Skeletal muscle satellite cell (primary cell): ENCODE results near the gene RRAGC.
"Not testable (repeated sequence)": the region's sequence is repeated elsewhere in the genome, so short reads cannot be mapped to it uniquely, and the experiment has no call there.

Experiments used
- H3K27me3 ChIP-seq: 2 replicates; pipeline ENCODE4 v1.7.0; 2013; ENCODE audit warnings: low read length; ENCODE audit not compliant: control insufficient read depth, insufficient read depth
- H3K36me3 ChIP-seq: 2 replicates; pipeline ENCODE4 v1.7.0; 2013; ENCODE audit warnings: mild to moderate bottlenecking, control low read depth, low read length; ENCODE audit not compliant: insufficient read depth
- H3K4me1 ChIP-seq: 2 replicates; pipeline ENCODE4 v1.7.0; 2013; ENCODE audit warnings: low read length; ENCODE audit not compliant: control insufficient read depth, insufficient read depth
- H3K4me2 ChIP-seq: 2 replicates; pipeline ENCODE4 v1.7.0; 2013; ENCODE audit warnings: mild to moderate bottlenecking, low read length
- H3K4me3 ChIP-seq: 2 replicates; pipeline ENCODE4 v1.7.0; 2013; ENCODE audit warnings: low read length
- H3K9ac ChIP-seq: 2 replicates; pipeline ENCODE4 v1.7.0; 2013; ENCODE audit warnings: mild to moderate bottlenecking, low read depth, low read length, moderate library complexity
- H3K9me3 ChIP-seq: replicated peaks from 2 replicates; pipeline ENCODE4 v1.7.0; 2013; ENCODE audit warnings: mild to moderate bottlenecking, control low read depth, low read length

The RRAGC gene

DNA sequence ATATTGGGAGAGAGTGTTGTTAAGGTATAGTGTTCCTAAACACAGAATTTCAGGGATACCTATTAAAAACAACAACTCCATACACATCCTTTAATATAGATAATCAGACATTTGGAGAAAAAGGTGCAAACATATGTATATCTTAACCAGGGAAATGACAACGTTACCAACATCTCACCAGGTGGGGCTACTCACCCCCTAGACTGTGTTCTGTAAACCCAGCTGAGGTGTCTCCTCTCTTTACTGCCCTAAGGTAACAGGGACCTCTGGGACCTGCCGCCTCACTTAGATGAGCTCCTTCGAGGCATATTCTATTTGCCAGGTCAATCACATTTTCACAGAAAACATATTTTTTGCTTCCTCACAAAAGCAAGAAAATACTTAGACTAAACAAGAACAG lies 13.4 kb downstream of the RRAGC start:
- peaks cover 63% of the 10 kb centered on the region for H3K36me3 ChIP-seq

DNA sequence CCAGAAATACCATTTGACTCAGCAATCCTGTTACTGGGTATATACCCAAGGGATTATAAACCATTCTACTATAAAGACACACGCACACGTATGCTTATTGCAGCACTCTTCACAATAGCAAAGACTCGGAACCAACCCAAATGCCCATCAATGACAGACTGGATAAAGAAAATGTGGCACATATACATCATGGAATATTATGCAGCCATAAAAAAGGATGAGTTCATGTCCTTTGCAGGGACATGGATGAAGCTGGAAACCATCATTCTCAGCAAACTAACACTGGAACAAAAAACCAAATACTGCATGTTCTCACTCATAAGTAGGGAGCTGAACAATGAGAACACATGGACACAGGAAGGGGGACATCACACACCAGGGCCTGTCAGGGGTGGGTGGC lies 14.5 kb downstream of the RRAGC start:
- H3K27me3 ChIP-seq, H3K4me2 ChIP-seq, H3K4me1 ChIP-seq, H3K4me3 ChIP-seq, H3K9ac ChIP-seq, H3K9me3 ChIP-seq: not testable (repeated sequence)
- H3K36me3 ChIP-seq, result peaks cover 60% of the 10 kb centered on the region

More for the DNA sequence above, 13.4 kb downstream of the RRAGC start:
- H3K9me3 ChIP-seq, result no peaks in the 10 kb centered on the region
- H3K4me3 ChIP-seq, result no peak overlapping the region
- H3K27me3 ChIP-seq, result no peaks in the 10 kb centered on the region
- H3K4me2 ChIP-seq, result no peak overlapping the region
- H3K4me1 ChIP-seq, result no peaks in the 10 kb centered on the region
- no peak overlapping the region for H3K9ac ChIP-seq

DNA sequence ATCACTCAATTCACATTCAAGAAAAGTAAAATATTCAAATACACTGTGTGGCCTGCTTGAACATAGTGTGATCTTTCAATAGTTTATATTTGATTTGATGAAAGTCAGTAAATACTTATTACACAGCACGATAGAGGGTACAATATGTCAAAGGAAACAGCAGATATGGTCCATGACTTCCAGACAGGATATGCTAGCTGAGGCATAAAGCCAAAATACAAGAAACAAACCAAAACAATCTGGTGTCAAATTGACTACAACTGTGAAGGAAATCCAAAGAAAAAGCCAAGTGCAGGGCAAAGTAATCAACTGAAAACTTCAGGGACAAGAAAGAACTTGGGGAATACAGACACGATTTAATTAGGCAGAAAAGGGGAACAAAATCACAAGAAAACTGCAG lies 19.3 kb downstream of the RRAGC start:
- peaks cover 51% of the 10 kb centered on the region for H3K36me3 ChIP-seq

DNA sequence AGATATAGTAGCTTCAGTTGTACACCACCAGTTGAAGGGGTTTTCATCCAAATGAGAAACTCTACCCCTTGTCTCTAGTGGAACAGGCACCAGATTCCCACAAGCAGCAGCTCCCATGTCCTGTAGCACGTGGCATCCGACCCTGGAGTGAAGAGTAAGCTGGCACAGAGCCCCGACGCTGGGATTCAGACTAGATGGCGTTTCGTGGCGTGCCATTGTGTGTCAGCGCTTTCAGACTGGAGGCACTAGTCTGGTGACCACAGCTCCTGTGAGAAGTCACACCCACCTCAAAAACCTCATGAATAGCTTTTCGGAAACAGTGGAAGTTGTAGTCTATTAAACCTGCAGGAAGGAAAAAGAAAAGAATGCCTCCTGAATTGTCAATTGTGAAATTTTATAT lies 20.2 kb downstream of the RRAGC start:
- Histone ChIP-seq H3K9me3 (no peaks in the 10 kb centered on the region), H3K4me1 (no peaks in the 10 kb centered on the region), H3K9ac (no peak overlapping the region), H3K4me2 (no peak overlapping the region), H3K4me3 (no peak overlapping the region), H3K27me3 (no peaks in the 10 kb centered on the region), H3K36me3 (peaks cover 44% of the 10 kb centered on the region)

More for the DNA sequence above, 19.3 kb downstream of the RRAGC start:
- no peaks in the 10 kb centered on the region for H3K4me1 ChIP-seq
- no peaks in the 10 kb centered on the region for H3K9me3 ChIP-seq
- H3K4me2 ChIP-seq, result no peak overlapping the region
- H3K27me3 ChIP-seq, result no peaks in the 10 kb centered on the region
- no peak overlapping the region for H3K9ac ChIP-seq
- H3K4me3 ChIP-seq, result no peak overlapping the region

DNA sequence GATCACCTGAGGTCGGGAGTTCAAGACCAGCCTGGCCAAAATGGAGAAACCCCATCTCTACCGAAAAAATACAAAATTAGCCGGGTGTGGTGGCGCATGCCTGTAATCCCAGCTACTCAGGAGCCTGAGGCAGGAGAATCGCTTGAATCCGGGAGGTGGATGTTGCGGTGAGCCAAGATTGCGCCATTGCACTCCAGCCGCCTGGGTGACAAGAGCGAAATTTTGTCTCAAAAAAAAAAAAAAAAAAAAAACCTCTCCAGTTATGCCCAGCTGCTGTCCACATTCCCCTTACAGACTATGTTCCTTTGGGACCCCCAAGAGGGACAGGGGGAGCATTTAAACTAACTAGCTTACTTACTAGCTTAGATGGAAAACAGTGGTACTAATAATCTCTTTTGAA lies 23.3 kb downstream of the RRAGC start:
- H3K36me3 ChIP-seq, result peaks cover 28% of the 10 kb centered on the region
- H3K4me1 ChIP-seq, H3K9me3 ChIP-seq, H3K4me2 ChIP-seq, H3K4me3 ChIP-seq, H3K9ac ChIP-seq: not testable (repeated sequence)
- peaks cover 18% of the 10 kb centered on the region for H3K27me3 ChIP-seq

DNA sequence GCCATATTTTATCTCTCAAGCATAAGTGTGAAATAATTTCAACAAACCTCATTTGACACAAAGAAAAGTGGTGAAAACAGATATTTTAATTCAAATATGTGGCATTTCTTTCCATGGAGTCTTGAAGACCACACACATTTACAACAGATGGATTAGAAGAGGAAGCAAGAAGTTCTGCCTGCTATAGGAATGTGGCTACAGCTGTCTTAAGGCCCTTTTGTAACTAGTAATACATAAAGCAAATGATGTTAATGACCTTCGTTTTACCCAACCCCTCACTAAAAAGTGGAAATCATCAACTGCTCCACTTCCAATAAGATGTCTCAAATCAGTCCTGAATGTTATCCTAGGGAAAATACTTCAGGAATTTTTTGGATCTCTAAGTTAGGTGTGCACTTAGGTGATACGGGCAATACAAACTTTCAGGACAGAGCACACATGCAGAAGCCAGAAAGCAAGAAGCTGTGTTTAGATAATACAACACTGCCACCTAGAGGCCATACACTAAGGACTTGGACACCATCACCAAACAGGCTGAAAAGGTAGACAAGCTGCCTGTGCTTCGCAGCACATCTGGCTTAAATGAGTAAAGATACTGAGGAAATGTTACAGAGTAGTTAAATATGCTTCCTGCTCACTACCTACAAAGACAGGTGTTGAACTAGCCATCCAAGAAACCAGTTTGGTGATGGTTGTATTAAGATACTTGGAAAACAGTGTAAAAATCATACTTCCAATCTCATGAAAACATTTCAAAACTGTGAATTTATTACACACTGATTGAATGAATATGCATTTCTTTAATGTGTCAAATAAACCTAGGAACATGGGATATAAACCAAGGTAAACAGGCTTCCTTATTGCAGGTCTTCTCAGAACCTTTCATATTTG lies 24.4 kb downstream of the RRAGC start:
- Histone ChIP-seq H3K27me3 (peaks cover 26% of the 10 kb centered on the region), H3K4me3 (no peak overlapping the region), H3K4me1 (peaks cover 6% of the 10 kb centered on the region), H3K9me3 (no peaks in the 10 kb centered on the region), H3K36me3 (peaks cover 22% of the 10 kb centered on the region), H3K9ac (no peak overlapping the region), H3K4me2 (no peak overlapping the region)

DNA sequence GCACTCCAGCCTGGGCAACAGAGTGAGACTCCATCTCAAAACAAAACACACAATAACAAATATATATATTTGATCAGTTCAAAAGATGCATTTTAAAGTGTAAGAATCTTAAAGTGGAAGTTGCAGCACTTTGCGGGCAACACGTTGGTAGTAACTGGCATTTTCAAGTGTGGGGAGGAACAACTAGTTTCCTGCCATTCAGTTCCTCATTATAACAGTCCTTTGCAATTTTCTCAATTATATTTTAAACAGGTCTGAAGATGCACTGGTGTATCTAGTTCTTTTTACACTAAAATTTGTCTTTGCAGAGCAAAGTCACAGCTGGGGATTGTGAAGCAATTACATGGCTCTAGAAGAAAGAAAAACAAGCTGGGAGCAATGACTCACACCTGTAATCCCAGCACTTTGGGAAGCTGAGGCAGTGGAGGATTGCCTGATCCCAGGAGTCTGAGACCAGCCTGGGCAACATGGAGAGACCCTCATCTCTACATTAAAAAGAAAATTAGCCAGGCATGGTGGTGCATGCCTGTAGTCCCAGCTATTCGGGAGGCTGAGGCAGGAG lies 25.3 kb downstream of the RRAGC start:
- no peak overlapping the region for H3K9ac ChIP-seq
- no peak overlapping the region for H3K4me3 ChIP-seq
- peaks cover 6% of the 10 kb centered on the region for H3K4me1 ChIP-seq
- H3K36me3 ChIP-seq, result peaks cover 18% of the 10 kb centered on the region
- no peaks in the 10 kb centered on the region for H3K9me3 ChIP-seq
- H3K4me2 ChIP-seq, result no peak overlapping the region
- H3K27me3 ChIP-seq, result peaks cover 34% of the 10 kb centered on the region

DNA sequence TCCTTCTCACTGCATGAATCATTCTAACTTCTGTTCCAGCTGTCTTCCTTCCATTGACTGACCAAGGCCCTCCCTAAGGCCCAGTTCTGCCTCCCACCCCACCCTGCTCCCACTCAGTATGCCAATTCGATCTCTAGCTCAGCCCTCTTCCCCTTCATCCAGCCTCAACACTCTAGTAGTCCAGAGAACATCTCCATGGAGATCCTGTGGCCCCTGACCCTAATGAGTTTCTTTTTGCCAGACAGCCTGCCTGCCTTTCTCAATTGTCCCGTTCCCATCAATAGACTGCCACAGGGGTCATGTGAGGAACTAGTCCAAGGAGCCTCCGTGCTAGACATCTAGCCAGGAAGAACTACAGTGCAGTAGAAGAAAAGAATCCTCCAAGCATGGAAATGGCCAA lies 26.4 kb downstream of the RRAGC start:
- H3K9ac ChIP-seq, result no peak overlapping the region
- no peak overlapping the region for H3K4me3 ChIP-seq
- H3K4me2 ChIP-seq, result no peak overlapping the region
- peaks cover 7% of the 10 kb centered on the region for H3K36me3 ChIP-seq
- peaks cover 38% of the 10 kb centered on the region for H3K27me3 ChIP-seq
- no peaks in the 10 kb centered on the region for H3K9me3 ChIP-seq
- H3K4me1 ChIP-seq, result peaks cover 6% of the 10 kb centered on the region

DNA sequence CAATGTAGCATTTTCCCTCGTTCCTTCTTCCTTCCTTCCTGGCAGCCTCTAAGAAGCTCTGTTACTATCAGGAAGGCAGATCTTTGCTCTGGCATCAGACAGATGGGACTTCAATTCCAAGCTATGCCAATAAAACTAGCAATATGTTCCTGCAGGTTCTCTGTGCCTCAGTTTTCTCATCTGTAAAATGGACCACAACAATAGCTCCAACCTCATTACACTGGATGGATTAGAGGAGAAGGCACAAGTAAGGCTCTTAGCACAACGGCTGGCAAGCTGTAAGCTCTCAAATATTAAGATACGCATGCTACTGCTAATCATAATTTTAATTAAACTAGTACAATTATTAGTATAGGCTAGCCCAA lies 27.2 kb downstream of the RRAGC start:
- Histone ChIP-seq H3K9ac (no peak overlapping the region), H3K36me3 (no peaks in the 10 kb centered on the region), H3K4me1 (peaks cover 6% of the 10 kb centered on the region), H3K4me3 (no peak overlapping the region), H3K27me3 (peaks cover 44% of the 10 kb centered on the region), H3K4me2 (peak overlapping the region; percentile 6), H3K9me3 (no peaks in the 10 kb centered on the region)

DNA sequence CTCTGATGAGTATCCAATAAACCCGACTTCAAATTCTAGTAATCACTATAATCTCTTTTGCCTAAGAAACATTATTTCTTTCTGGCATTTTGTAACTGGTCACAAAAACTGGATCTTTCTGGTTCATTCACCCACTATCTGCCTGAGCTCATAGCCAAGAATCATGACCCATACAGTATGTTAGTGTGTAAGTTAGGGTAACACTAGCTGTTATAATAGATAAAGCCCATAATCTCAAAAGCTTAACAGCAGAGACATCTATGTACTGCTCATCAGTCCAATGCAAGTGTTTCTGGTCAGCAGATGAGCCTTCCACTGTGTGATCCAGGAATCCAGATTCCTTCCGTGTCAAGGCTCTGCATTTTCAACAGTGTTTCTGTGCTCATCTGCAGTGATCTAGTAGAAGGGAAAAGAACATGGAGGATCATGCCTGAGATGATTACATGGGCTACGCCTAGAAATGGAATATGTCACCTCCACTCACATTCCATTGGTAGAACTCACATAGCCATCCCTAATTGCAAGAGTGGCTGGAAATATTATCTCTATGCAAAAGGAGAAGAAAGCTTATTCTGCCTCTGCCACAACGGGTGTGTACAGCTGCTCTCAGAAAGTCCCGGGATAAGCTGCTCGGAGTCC lies 27.7 kb downstream of the RRAGC start:
- Histone ChIP-seq H3K9me3 (no peaks in the 10 kb centered on the region), H3K27me3 (peaks cover 47% of the 10 kb centered on the region), H3K36me3 (no peaks in the 10 kb centered on the region), H3K4me3 (no peak overlapping the region), H3K4me2 (peak overlapping the region; percentile 6), H3K9ac (no peak overlapping the region), H3K4me1 (peaks cover 6% of the 10 kb centered on the region)

DNA sequence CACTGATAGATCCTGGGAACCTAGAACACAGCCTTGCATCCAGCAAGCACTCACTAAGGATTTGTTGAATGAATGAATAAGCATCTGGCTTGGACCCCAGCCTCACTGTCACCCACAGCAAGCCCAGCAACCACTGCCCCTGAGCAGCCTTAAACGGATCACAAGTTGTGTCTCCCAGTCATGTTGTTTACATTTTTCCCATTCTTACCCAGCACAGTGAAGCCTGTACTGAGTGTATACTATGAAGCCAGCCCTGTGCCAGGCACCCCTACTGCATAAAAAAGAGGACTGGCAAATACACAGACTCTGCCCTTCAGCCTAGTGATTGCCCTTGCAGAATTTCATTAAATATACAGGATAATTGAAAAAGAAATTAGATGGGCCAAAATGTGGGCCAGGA lies 30.2 kb downstream of the RRAGC start:
- Histone ChIP-seq H3K27me3 (peaks cover 71% of the 10 kb centered on the region), H3K9ac (no peak overlapping the region), H3K4me1 (peaks cover 6% of the 10 kb centered on the region), H3K4me3 (no peak overlapping the region), H3K4me2 (no peak overlapping the region), H3K9me3 (no peaks in the 10 kb centered on the region), H3K36me3 (no peaks in the 10 kb centered on the region)
